MM.1S (cell line): ENCODE measurements around the gene ERF.

Source experiments
- DNase-seq: peaks from one replicate; pipeline ENCODE4 v3.0.0-alpha.2; 2015
- H2AFZ ChIP-seq: fragments of 300-600 bp; sonication (generic); 2 replicates; pipeline ENCODE4 v1.6.0; 2016; ENCODE audit warnings: antibody characterized with exemption, low read length
- H3F3A ChIP-seq: fragments of 300-600 bp; sonication (generic); 2 replicates; pipeline ENCODE4 v1.6.1; 2016; ENCODE audit warnings: mild to moderate bottlenecking, antibody characterized with exemption, low read length, moderate library complexity, mixed read lengths; ENCODE audit not compliant: insufficient read depth
- H3K27ac ChIP-seq: fragments of 300-600 bp; sonication (generic); 2 replicates; pipeline ENCODE4 v1.5.1; 2016; ENCODE audit warnings: mild to moderate bottlenecking, low read length
- H3K27me3 ChIP-seq: fragments of 300-600 bp; sonication (generic); replicated peaks from 2 replicates; pipeline ENCODE4 v1.6.0; 2016; ENCODE audit warnings: low read length; ENCODE audit not compliant: insufficient read depth
- H3K36me3 ChIP-seq: fragments of 300-600 bp; sonication (generic); replicated peaks from 2 replicates; pipeline ENCODE4 v1.6.1; 2016; ENCODE audit warnings: mild to moderate bottlenecking, low read length, mixed read lengths; ENCODE audit not compliant: insufficient read depth
- H3K4me1 ChIP-seq: fragments of 300-600 bp; sonication (generic); 2 replicates; pipeline ENCODE4 v1.6.1; 2016; ENCODE audit warnings: low read length, mixed read lengths
- H3K4me2 ChIP-seq: fragments of 300-600 bp; sonication (generic); 2 replicates; pipeline ENCODE4 v1.6.0; 2016; ENCODE audit warnings: low read depth, low read length
- H3K4me3 ChIP-seq: fragments of 300-600 bp; sonication (generic); 2 replicates; pipeline ENCODE4 v1.5.1; 2016; ENCODE audit warnings: low read length, mixed read lengths
- H3K79me2 ChIP-seq: fragments of 300-600 bp; sonication (generic); 2 replicates; pipeline ENCODE4 v1.6.1; 2016; ENCODE audit warnings: mixed run types, low read length, mixed read lengths
- H3K9ac ChIP-seq: fragments of 300-600 bp; sonication (generic); 2 replicates; pipeline ENCODE4 v1.6.1; 2016; ENCODE audit warnings: low read length, mixed read lengths
- H3K9me2 ChIP-seq: fragments of 300-600 bp; sonication (generic); replicated peaks from 2 replicates; pipeline ENCODE4 v1.6.1; 2016; ENCODE audit warnings: mild to moderate bottlenecking, low read length, mixed read lengths; ENCODE audit not compliant: insufficient read depth
- H3K9me3 ChIP-seq: fragments of 300-600 bp; sonication (generic); replicated peaks from 2 replicates; pipeline ENCODE4 v1.6.1; 2016; ENCODE audit warnings: mild to moderate bottlenecking, low read length, mixed read lengths; ENCODE audit not compliant: insufficient read depth
- H4K20me1 ChIP-seq: fragments of 300-600 bp; sonication (generic); 2 replicates; pipeline ENCODE4 v1.6.1; 2016; ENCODE audit warnings: mild to moderate bottlenecking, low read length, moderate library complexity, mixed read lengths; ENCODE audit not compliant: insufficient read depth
- EZH2 ChIP-seq: fragments of 300-600 bp; sonication (generic); optimal IDR thresholded peaks from 2 replicates; pipeline ENCODE3; 2017; ENCODE audit warnings: low read depth, mild to moderate bottlenecking, antibody characterized with exemption, low read length, mixed read lengths
- EZH2phosphoT487 ChIP-seq: fragments of 300-600 bp; sonication (generic); IDR thresholded peaks from 2 replicates; pipeline ENCODE4 v1.6.1; 2018; ENCODE audit warnings: antibody characterized with exemption, low read length
- TF ChIP-seq, protein P1 (sequence below): fragments of 300-600 bp; sonication (generic); IDR thresholded peaks from 2 replicates; pipeline ENCODE4 v1.5.1; 2016; ENCODE audit warnings: antibody characterized with exemption, low read length, mixed read lengths

The ERF gene

DNA sequence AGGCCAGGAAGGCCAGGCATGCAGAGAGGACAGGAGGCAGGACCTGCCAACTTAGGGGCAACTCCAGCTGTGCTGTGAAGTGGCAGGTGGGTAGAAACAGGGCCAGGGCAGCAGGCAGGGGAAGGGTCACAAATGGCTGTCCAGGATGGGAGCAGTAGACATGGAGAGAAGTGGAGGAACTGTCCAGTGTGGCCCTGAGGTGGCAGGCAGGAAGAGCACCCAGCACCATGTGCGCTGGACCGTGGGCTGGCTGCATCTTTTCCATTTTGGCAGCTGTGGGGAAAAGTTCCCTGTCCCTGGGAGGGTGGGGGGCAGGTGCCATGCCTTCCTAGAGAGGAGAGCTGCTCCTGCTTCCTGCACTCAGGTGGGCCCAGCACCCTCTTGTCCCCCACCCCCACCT lies 51.2 kb downstream of the ERF start:
- H3K9me2 ChIP-seq, result no peaks in the 10 kb centered on the region
- H3K4me1 ChIP-seq, result peaks cover 54% of the 10 kb centered on the region
- H3K4me3 ChIP-seq, result no peak overlapping the region
- no peak for DNase-seq
- no peak overlapping the region for H2AFZ ChIP-seq
- H3K79me2 ChIP-seq, result peaks cover 88% of the 10 kb centered on the region
- H3K9me3 ChIP-seq, result no peaks in the 10 kb centered on the region
- H3K27me3 ChIP-seq, result no peaks in the 10 kb centered on the region
- TF ChIP-seq, protein P1, sequence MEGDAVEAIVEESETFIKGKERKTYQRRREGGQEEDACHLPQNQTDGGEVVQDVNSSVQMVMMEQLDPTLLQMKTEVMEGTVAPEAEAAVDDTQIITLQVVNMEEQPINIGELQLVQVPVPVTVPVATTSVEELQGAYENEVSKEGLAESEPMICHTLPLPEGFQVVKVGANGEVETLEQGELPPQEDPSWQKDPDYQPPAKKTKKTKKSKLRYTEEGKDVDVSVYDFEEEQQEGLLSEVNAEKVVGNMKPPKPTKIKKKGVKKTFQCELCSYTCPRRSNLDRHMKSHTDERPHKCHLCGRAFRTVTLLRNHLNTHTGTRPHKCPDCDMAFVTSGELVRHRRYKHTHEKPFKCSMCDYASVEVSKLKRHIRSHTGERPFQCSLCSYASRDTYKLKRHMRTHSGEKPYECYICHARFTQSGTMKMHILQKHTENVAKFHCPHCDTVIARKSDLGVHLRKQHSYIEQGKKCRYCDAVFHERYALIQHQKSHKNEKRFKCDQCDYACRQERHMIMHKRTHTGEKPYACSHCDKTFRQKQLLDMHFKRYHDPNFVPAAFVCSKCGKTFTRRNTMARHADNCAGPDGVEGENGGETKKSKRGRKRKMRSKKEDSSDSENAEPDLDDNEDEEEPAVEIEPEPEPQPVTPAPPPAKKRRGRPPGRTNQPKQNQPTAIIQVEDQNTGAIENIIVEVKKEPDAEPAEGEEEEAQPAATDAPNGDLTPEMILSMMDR, result no peak
- TF ChIP-seq EZH2phosphoT487 (no peak), EZH2 (no peak)
- H4K20me1 ChIP-seq, result no peaks in the 10 kb centered on the region
- 0 out of 2 replicates have a peak, but pooled peaks cover 8% of the 10 kb centered on the region for H3K36me3 ChIP-seq
- H3K4me2 ChIP-seq, result no peak overlapping the region
- peaks cover 39% of the 10 kb centered on the region for H3F3A ChIP-seq
- no peak overlapping the region for H3K27ac ChIP-seq
- H3K9ac ChIP-seq, result no peak overlapping the region

DNA sequence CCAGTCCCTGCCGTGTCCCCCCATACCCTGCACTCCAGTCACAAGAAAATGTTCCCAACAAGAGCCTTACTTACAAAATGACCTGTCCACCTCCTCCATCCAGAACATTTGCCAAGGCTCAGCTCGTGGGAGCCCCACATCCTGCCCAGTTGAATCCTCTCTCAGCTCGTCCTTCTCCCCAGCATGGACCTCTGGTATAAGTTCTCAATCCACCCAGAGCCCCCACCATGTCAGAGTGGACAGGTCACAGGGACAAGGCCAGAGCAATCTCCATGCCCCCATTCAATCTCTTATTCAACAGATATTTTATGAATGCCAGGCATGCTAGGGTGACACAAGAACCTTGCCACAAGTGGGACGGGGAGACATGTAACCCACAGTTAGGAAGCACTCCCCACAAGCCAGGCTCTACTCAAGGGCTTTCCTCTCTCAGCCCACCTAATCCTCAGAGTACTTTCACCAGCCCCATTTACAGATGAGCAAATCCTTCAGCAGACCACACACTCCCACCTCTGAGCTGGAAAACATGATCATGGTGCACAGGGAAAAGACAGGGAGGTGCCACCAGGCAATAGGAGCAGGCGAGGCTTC lies 52.5 kb downstream of the ERF start:
- TF ChIP-seq EZH2, result no peak
- TF ChIP-seq, protein P1, result no peak
- TF ChIP-seq EZH2phosphoT487, result no peak
- Histone ChIP-seq H3K4me3 (no peak overlapping the region), H2AFZ (no peak overlapping the region), H3F3A (peaks cover 39% of the 10 kb centered on the region), H4K20me1 (no peaks in the 10 kb centered on the region), H3K4me2 (peak overlapping the region; percentile 31; the same call in 1 of the 2 replicates), H3K27me3 (no peaks in the 10 kb centered on the region), H3K9ac (no peak overlapping the region; the same call in 1 of the 2 replicates), H3K9me2 (no peaks in the 10 kb centered on the region), H3K4me1 (peaks cover 57% of the 10 kb centered on the region), H3K27ac (peak overlapping the region; percentile 82; the same call in 1 of the 2 replicates), H3K79me2 (peaks cover 75% of the 10 kb centered on the region), H3K36me3 (0 out of 2 replicates have a peak, but pooled peaks cover 3% of the 10 kb centered on the region), H3K9me3 (no peaks in the 10 kb centered on the region)
- DNase-seq, result no peak

DNA sequence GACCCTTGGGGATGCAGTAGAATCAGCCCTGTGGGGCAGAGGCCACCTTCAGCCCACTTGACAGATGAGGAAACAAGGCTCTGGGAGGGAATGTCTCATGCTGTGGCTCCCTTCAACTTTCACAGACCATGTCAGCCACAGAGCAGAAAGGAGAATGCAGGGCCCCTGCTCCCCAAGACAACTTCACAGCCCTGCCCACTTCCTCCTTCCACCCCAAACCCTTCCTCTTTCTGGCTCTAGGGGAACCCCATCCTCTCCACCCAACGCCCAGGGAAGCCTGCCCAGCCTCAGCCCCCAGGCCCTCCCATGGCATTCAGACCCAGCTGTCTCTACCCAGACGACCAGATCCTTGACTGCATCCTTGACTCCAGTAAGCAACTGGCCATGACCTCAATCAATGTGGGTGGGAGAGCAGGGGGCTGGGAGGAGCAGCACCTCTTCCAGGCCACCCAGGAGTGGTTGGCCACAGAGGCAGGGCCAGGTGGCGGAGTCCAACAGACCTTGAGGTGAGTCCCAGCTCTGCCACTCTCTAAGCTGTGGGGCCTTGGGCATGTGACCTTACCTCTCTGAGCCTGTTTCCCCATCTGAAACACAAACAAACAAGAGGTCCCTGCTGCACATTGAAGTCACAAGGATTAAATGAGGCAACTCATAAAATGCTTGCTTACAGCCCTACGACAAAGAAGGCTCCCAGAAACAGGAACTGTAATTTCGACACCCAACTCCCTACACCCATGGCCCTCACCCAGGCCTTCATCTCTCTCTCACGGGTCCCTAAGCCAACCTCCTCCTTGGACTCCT lies 53.2 kb downstream of the ERF start:
- Histone ChIP-seq H3K4me2 (peak overlapping the region; percentile 31; the same call in 1 of the 2 replicates), H3K27ac (peak overlapping the region; percentile 82; the same call in 1 of the 2 replicates), H3K79me2 (peaks cover 68% of the 10 kb centered on the region), H4K20me1 (no peaks in the 10 kb centered on the region), H3K9me2 (no peaks in the 10 kb centered on the region), H3K27me3 (no peaks in the 10 kb centered on the region), H3K9me3 (no peaks in the 10 kb centered on the region), H3K9ac (no peak overlapping the region; the same call in 1 of the 2 replicates), H3K4me1 (peaks cover 57% of the 10 kb centered on the region), H2AFZ (no peak overlapping the region), H3K4me3 (no peak overlapping the region), H3K36me3 (peaks cover 3% of the 10 kb centered on the region; the same call in 1 of the 2 replicates), H3F3A (peaks cover 39% of the 10 kb centered on the region)
- no peak for TF ChIP-seq EZH2
- TF ChIP-seq EZH2phosphoT487, result no peak
- TF ChIP-seq, protein P1, result no peak
- DNase-seq, result peak; percentile 36
